Mononuclear cell (primary cell): ENCODE measurements around the gene KCNQ5. TPM values are rescaled to one million over a fixed set of nuclear protein-coding genes. Genes with fewer than 3 reads are reported as not detected.

Experiments used
- H3K27me3 ChIP-seq: 2 replicates; pipeline ENCODE4 v1.6.0; 2011; ENCODE audit warnings: low read length, control low read depth; ENCODE audit not compliant: insufficient read depth
- H3K4me1 ChIP-seq: 2 replicates; pipeline ENCODE4 v1.5.1; 2011; ENCODE audit warnings: mild to moderate bottlenecking, low read length, control low read depth; ENCODE audit not compliant: insufficient read depth
- H3K4me3 ChIP-seq: 2 replicates; pipeline ENCODE4 v1.5.1; 2011; ENCODE audit warnings: mild to moderate bottlenecking, low read length, moderate library complexity
- H3K9me3 ChIP-seq: 2 replicates; pipeline ENCODE4 v1.5.1; 2011; ENCODE audit warnings: low read depth, mild to moderate bottlenecking, control low read depth, low read length
- total RNA-seq: library from RNA; depleted of rRNA; stranded (reverse); fragments of >200 nt; gene quantifications from one replicate; pipeline ENCODE4 v1.2.3, GENCODE V29; 2012

KCNQ5 gene
- total RNA-seq, 1 donor, result 2.8 TPM

GRCh38 chr6:72689107-72689954 lies 67.5 kb downstream of the KCNQ5 start:
- no peak overlapping the region for H3K4me3 ChIP-seq

GRCh38 chr6:72691249-72691648 lies 69.4 kb downstream of the KCNQ5 start:
- Histone ChIP-seq H3K27me3 (no peaks in the 10 kb centered on the region), H3K4me3 (no peak overlapping the region), H3K4me1 (no peaks in the 10 kb centered on the region)

More at GRCh38 chr6:72689107-72689954, 67.5 kb downstream of the KCNQ5 start:
- Histone ChIP-seq H3K4me1 (no peaks in the 10 kb centered on the region), H3K27me3 (no peaks in the 10 kb centered on the region), H3K9me3 (no peaks in the 10 kb centered on the region)

GRCh38 chr6:72696055-72696454 lies 74.2 kb downstream of the KCNQ5 start:
- H3K4me3 ChIP-seq, result no peak overlapping the region
- H3K4me1 ChIP-seq, result no peaks in the 10 kb centered on the region
- no peaks in the 10 kb centered on the region for H3K9me3 ChIP-seq
- no peaks in the 10 kb centered on the region for H3K27me3 ChIP-seq

More at GRCh38 chr6:72691249-72691648, 69.4 kb downstream of the KCNQ5 start:
- no peaks in the 10 kb centered on the region for H3K9me3 ChIP-seq

- H3K27me3 ChIP-seq, result no peaks in the 10 kb centered on the region
- H3K4me3 ChIP-seq, result no peak overlapping the region
- no peaks in the 10 kb centered on the region for H3K9me3 ChIP-seq
- no peaks in the 10 kb centered on the region for H3K4me1 ChIP-seq
Measured at GRCh38 chr6:72699159-72699558, 77.3 kb downstream of the KCNQ5 start.

- no peaks in the 10 kb centered on the region for H3K9me3 ChIP-seq
- H3K27me3 ChIP-seq, result no peaks in the 10 kb centered on the region
- no peaks in the 10 kb centered on the region for H3K4me1 ChIP-seq
- no peak overlapping the region for H3K4me3 ChIP-seq
Measured at GRCh38 chr6:72702421-72702820, 80.6 kb downstream of the KCNQ5 start.

GRCh38 chr6:72703093-72703492 lies 81.2 kb downstream of the KCNQ5 start:
- H3K4me3 ChIP-seq, result no peak overlapping the region
- no peaks in the 10 kb centered on the region for H3K4me1 ChIP-seq
- no peaks in the 10 kb centered on the region for H3K9me3 ChIP-seq
- no peaks in the 10 kb centered on the region for H3K27me3 ChIP-seq

GRCh38 chr6:72704979-72705378 lies 83.1 kb downstream of the KCNQ5 start:
- Histone ChIP-seq H3K9me3 (peaks cover 4% of the 10 kb centered on the region), H3K4me3 (no peak overlapping the region), H3K4me1 (no peaks in the 10 kb centered on the region), H3K27me3 (no peaks in the 10 kb centered on the region)

GRCh38 chr6:72709431-72709830 lies 87.6 kb downstream of the KCNQ5 start:
- no peaks in the 10 kb centered on the region for H3K27me3 ChIP-seq
- peaks cover 12% of the 10 kb centered on the region for H3K9me3 ChIP-seq
- H3K4me1 ChIP-seq, result no peaks in the 10 kb centered on the region
- no peak overlapping the region for H3K4me3 ChIP-seq

- no peak overlapping the region for H3K4me3 ChIP-seq
Measured at GRCh38 chr6:72711731-72712130, 89.9 kb downstream of the KCNQ5 start.

GRCh38 chr6:72712910-72713309 lies 91.0 kb downstream of the KCNQ5 start:
- Histone ChIP-seq H3K4me1 (no peaks in the 10 kb centered on the region), H3K9me3 (peaks cover 12% of the 10 kb centered on the region), H3K4me3 (no peak overlapping the region), H3K27me3 (no peaks in the 10 kb centered on the region)

More at GRCh38 chr6:72711731-72712130, 89.9 kb downstream of the KCNQ5 start:
- H3K27me3 ChIP-seq, result no peaks in the 10 kb centered on the region
- no peaks in the 10 kb centered on the region for H3K4me1 ChIP-seq
- H3K9me3 ChIP-seq, result peaks cover 12% of the 10 kb centered on the region

- no peaks in the 10 kb centered on the region for H3K4me1 ChIP-seq
- peaks cover 6% of the 10 kb centered on the region for H3K9me3 ChIP-seq
- H3K27me3 ChIP-seq, result no peaks in the 10 kb centered on the region
- H3K4me3 ChIP-seq, result no peak overlapping the region
Measured at GRCh38 chr6:72715119-72715518, 93.3 kb downstream of the KCNQ5 start.

- H3K4me3 ChIP-seq, result no peak overlapping the region
- no peaks in the 10 kb centered on the region for H3K4me1 ChIP-seq
- no peaks in the 10 kb centered on the region for H3K27me3 ChIP-seq
- H3K9me3 ChIP-seq, result no peaks in the 10 kb centered on the region
Measured at GRCh38 chr6:72716916-72717315, 95.1 kb downstream of the KCNQ5 start.

- Histone ChIP-seq H3K4me3 (no peak overlapping the region), H3K9me3 (no peaks in the 10 kb centered on the region), H3K4me1 (no peaks in the 10 kb centered on the region), H3K27me3 (no peaks in the 10 kb centered on the region)
Measured at GRCh38 chr6:72720464-72720863, 98.6 kb downstream of the KCNQ5 start.

- no peaks in the 10 kb centered on the region for H3K4me1 ChIP-seq
- H3K4me3 ChIP-seq, result no peak overlapping the region
- H3K9me3 ChIP-seq, result no peaks in the 10 kb centered on the region
- no peaks in the 10 kb centered on the region for H3K27me3 ChIP-seq
Measured at GRCh38 chr6:72721346-72721745, 99.5 kb downstream of the KCNQ5 start.

- no peak overlapping the region for H3K4me3 ChIP-seq
- H3K4me1 ChIP-seq, result no peaks in the 10 kb centered on the region
- H3K27me3 ChIP-seq, result no peaks in the 10 kb centered on the region
- no peaks in the 10 kb centered on the region for H3K9me3 ChIP-seq
Measured at GRCh38 chr6:72724545-72724944, 102.7 kb downstream of the KCNQ5 start.
